ENCODE measurements around the gene DEFB114.
"Not testable (repeated sequence)": the region's sequence is repeated elsewhere in the genome, so short reads cannot be mapped to it uniquely, and the experiment has no call there.

DEFB114 gene

DNA sequence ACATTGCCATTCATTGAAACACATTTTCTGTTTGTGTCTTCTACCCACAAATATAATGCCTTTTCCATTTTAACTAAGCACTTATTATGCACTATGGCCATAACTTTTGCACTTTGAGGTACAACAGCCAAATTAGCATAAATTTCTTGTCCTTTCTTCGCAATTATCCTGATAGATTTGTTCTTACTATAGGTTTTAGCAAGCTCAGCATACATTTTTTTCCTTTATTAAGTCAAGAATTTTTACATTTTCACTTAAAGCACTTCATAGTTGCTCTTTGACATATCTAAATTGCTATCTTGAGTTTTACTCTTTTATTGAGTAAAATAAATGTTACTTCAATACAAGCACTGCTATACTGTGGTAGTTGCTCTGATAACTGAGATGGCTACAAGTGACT is 5.8 kb downstream of the DEFB114 start:
- no peak for DNase-seq (ENCODE audit: extremely low read depth, low read depth)
- TF ChIP-seq CTCF (IDR thresholded peaks at IDR 0.05; ENCODE audit: low read depth, low read length): no peak

DNA sequence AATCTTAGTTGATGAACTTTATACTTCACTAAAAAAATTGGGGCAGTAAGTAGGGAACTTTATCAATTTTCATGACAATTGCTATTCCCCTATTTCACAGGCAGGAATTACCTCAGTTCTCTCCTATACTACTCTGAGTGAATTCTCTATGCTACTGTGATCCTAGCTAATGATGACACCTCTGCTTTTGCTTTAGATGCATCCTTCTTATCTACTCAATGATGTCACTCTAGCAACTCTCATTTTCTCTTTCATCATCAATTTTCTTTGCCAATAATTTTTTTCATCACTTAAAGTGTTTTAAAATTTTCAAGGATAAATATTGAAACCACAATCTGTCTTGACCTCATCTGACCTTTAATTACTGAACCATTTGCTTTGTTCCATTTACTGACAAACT is 8.1 kb downstream of the DEFB114 start:
- DNase-seq (ENCODE audit: extremely low read depth, low read depth): no peak
- no peak for TF ChIP-seq CTCF (IDR thresholded peaks at IDR 0.05; ENCODE audit: low read depth, low read length)

DNA sequence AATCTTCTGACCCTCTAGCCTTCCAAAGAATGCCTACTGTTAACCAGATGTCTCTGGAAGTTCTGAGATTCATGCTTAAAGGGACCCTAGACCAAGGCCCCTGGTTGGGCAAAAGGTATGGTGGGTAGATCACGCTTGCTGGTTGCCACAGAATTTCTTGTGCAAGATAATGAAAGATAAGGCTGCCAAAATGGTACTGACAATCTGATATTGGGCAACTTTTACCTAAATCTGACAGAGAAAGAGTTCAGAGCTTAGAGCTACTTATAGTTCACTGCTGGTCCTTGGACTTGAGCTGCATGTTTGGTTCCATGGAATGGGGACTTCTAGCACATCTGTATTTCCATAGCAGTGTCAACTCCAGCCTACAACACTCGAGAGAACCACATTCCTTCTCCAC is 12.0 kb downstream of the DEFB114 start:
- DNase-seq (ENCODE audit: extremely low read depth, low read depth): no peak
- no peak for TF ChIP-seq CTCF (IDR thresholded peaks at IDR 0.05; ENCODE audit: low read depth, low read length)

GRCh38 chr6:49950415-49950751 is 13.6 kb downstream of the DEFB114 start:
- no peak for TF ChIP-seq CTCF (IDR thresholded peaks at IDR 0.05; ENCODE audit: low read depth, low read length)

GRCh38 chr6:49949062-49949461 is 14.9 kb downstream of the DEFB114 start:
- DNase-seq (ENCODE audit: extremely low read depth, low read depth): no peak
- TF ChIP-seq CTCF (IDR thresholded peaks at IDR 0.05; ENCODE audit: low read depth, low read length): no peak

More at GRCh38 chr6:49950415-49950751, 13.6 kb downstream of the DEFB114 start:
- DNase-seq (ENCODE audit: extremely low read depth, low read depth): no peak

DNA sequence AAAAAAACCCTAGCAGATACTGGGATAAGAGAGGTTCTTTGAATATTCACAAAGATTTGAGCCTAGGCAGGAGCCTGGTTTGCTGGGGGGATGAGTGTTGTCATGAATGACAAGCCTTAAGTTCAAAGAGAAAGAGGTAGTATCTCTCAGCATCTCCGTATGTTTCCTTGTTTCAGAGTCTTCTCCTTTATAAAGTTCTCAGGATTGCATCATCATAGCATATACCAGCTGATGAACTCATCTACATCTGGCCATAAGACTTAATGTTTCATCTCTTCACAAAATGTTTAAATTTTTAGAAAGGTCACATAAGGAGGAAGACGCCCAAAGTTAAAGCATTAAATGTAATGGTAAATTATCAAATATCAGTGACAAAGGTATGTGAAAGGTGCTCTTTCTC is 17.1 kb downstream of the DEFB114 start:
- DNase-seq (ENCODE audit: extremely low read depth, low read depth): no peak
- TF ChIP-seq CTCF (IDR thresholded peaks at IDR 0.05; ENCODE audit: low read depth, low read length): no peak

GRCh38 chr6:49944068-49944467 is 19.9 kb downstream of the DEFB114 start:
- DNase-seq (ENCODE audit: extremely low read depth, low read depth): not testable (repeated sequence)

- no peak for DNase-seq (ENCODE audit: extremely low read depth, low read depth)
- no peak for TF ChIP-seq CTCF (IDR thresholded peaks at IDR 0.05; ENCODE audit: low read depth, low read length)
These were observed 23.9 kb downstream of the DEFB114 start for GRCh38 chr6:49939993-49940498.

Measured in AG09319 (cell line).